HG03095 (cell line): Measurements from ENCODE around the gene VEZF1.

Experiments used
- ATAC-seq: cut with Tn5 transposase; IDR thresholded peaks from one replicate; pipeline ENCODE4 v1.9.1; 2021; ENCODE audit warnings: moderate library complexity; ENCODE audit not compliant: unreplicated experiment

The VEZF1 gene

DNA sequence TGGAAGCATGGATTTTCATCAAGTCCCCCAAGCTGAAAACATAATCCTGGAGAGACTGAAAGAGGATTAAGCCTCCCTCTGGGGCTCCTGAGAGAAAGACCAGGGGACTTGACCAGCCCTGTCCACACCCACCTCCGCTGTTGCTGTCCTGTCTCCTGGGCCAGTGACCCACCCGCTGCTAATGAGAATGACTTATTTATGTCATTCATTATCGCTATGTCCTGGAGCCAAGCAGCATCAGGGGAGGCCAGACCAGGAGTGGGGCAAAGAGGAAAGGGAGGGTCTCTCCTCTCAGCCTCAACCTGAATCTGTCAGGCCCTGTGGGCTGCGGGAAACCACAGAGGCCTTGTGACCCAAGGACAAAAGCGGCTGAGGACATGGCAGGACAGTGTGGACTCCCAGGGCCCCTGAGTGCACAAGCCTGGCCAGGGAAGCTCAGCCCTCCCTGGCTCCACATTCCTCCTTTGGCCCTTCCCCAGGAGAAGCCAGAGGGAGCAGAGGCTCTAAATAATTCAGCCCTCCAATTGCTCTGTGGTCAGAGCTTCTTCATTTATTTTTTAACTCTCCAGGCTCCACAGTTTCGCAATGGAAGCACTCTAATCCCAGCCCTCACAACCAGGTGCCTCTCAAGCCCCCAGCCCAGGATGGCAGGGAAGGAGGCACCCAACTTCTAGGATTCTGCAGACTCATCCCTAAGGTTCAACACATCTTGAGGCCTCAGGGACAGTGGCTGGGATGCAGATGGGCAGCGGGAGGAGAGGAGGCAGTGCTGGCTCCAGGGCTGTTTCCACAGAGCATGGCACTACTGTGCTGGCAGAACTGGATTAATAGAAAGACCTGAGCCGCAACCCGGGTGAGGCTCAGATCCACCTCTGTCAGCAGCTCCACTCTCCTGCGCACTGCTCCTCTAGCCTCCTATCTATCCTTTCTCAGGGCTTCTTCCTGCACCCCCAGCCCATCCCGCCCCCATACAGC, 51.9 kb downstream of the VEZF1 start:
- no peak for ATAC-seq

DNA sequence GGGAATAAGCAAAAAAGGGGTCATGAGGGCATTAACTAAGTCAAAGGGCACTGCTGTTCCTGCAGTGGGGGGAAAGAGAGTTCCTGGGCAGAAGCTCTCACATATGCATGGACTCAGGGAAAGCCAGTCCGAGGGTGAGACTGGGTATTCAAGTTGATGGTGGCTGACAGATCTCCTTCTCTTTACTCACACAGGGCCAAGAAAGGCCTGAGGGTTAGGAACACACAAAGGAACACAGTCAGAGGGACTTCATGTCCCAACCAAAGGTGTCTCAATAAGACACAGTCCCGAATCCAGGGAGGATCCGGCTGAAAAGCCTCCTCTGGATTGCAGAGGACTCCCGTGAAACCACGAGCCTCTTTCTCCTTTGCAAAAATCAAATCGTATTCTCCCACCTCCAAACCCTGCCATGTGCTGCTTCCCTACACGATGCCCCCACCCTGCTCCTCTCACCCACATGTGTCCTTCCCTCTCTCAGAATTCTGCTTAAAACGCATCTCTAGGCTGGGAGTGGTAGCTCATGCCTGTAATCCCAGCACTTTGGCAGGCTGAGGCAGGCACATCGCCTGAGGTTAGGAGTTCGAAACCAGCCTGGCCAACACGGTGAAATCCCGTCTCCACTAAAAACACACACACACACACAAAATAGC, 56.4 kb downstream of the VEZF1 start:
- no peak for ATAC-seq

GRCh38 chr17:57930239-57930638, 57.8 kb downstream of the VEZF1 start:
- ATAC-seq: no peak

GRCh38 chr17:57929386-57929785, 58.7 kb downstream of the VEZF1 start:
- no peak for ATAC-seq

GRCh38 chr17:57928928-57929327, 59.1 kb downstream of the VEZF1 start:
- ATAC-seq: no peak

DNA sequence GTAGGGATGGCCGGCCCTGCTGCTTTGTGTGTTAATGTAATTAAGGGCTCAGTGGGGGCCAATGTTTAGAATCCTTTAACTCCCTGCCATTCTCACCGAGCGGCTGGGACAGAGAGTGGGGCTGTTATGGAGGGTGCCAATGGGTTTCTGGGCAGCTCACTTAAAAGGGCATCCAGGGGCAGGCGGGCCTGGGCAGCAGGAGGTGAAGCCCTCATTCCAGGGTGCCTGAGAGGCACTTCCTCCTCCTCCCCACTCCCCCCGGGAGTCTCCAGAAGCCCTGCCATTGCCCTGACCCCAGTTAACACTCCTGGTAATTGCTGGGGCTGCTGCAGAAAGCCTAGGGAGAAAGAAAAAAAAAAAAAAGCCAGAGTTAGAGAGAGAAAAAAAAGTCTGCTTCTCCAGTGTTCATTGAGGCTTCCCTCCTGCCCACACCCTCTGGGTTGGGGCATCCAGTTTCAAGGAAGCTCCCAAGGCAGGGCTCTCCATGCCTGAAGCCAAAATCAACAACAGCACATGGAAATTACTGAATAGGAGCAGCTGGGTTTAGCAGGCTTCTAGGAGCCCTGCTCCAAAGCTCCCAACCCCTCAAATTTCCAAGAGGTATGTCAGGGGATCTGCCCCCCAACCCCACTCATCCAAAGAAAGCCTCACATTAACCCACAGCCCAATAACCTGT, 60.9 kb downstream of the VEZF1 start:
- no peak for ATAC-seq

- no peak for ATAC-seq
Measured at GRCh38 chr17:57926723-57927047, 61.4 kb downstream of the VEZF1 start.

DNA sequence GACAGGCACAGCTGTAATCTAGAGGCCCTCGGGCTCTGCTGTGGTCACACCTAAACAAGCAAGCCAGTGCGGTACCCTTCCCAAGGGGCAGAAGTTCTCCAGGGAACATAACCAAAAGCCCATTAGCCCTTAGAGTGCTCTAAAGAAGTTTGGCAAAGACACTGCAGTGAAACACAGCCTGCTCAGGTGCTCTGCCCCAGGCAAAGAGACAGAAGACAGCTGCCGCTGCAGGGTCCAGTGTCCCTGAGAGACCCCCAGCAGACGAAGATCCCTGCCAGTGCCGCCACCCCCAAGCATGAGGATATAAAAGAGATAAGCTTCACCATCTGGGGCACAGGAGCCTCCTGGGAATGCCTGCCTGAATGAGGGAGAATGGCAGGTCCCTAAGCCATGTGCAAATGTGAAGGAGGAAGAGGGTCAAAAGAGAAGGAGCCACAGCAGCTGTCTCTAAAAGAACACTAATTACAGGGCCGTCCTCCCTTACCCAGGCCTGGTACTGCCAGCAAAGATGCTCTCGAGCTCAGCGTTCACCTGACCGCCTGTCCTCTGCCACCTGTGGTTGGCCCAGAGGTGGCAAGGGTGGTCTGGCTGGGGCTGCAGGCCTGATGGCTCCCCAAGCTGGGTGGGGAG, 62.6 kb downstream of the VEZF1 start:
- no peak for ATAC-seq

- ATAC-seq: no peak
Measured at GRCh38 chr17:57924677-57925076, 63.4 kb downstream of the VEZF1 start.
